ENCODE results near the gene SCAPER.

SCAPER gene

DNA sequence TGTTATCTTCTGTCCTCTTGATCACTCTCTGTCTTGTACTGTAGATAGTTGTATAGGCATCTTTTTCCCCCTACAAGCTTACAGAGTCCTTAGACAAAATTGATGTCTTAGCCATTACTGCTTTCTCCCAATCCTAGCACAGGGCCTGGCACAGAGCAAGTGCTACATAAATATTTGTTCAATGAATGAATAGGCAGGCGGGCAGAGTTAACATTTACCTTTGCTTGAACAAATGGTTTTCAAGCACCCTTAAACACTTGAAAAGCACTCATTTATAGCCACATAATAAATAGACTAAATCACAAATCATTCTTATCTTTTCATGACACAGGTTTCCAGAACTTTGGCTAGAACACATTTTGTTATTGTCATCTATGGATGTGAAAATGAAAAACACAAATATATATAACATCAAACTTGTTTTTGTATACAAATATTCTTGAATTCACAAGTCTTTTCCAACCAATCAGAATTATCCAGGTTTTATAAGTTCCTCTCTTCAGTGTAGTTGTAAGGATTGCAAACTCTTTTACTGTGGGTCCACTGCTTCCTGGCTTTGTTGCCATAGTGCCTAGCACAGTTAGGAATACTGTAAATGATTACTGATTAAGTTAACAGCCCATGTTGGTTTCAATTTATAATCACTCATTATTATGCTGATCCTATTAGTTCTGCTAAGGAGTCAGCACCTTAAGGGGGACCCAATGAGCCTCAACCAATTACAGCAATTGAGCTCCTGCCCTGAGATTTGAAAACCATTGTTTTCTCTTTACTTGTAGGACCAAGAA, 506.6 kb downstream of the SCAPER start:
- DNase-seq (ENCODE audit: low read depth), result no peak

DNA sequence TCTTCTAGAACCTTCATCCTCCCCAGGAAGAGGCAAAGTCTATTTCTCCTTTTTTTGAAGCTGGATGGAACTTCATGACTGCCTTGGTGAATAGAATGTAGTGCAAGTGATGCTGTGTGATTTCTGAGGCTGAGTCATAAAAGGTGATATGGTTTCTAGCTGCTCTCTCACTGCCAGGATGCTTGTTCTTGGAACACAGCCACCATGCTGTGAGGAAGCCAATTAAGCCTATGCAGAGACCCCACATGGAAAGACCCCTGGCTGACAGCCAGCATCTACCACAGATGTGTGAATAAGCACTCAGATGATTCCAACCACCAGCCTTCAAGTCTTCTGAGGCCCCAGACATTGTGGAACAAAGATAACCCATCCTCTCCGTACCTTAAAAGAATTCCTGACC, 511.5 kb downstream of the SCAPER start:
- no peak for DNase-seq (ENCODE audit: low read depth)

DNA sequence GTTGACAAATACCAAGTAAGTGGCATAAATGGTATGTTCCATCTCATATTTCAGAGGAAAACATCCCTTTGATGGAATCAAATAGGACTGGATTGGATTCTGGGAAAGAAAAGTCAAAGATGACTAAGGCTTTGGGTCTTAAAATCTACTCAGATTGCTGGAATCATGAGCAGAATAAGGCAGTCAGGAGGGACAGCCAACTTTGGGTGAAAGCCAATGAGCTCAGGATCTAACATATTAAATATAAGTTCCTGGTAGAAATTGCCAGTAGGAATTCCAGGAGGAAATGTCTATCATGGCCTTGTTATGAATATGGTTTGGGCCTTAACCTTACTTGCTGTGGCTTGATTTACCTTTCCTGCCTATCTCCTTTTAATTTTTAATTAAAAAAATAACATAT, 513.3 kb downstream of the SCAPER start:
- no peak for DNase-seq (ENCODE audit: low read depth)

DNA sequence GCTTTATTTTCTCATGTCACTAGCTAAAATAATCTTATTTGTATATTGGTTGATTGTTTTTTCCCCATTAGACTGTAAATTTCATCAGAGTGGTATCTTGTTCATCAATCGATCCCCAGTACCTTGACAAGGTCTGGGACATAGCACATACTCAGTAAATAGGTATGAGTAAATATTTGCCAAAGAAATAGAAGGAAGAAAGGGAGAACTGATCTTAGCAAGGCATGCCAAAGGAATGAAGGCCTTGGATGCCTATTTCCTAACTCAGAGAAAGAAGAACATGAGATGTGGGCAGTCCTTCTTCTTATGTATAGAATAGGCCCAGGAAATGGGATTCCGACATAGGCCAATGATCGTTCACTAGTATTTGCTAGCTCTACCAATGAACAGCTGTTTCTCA, 513.8 kb downstream of the SCAPER start:
- no peak for DNase-seq (ENCODE audit: low read depth)

DNA sequence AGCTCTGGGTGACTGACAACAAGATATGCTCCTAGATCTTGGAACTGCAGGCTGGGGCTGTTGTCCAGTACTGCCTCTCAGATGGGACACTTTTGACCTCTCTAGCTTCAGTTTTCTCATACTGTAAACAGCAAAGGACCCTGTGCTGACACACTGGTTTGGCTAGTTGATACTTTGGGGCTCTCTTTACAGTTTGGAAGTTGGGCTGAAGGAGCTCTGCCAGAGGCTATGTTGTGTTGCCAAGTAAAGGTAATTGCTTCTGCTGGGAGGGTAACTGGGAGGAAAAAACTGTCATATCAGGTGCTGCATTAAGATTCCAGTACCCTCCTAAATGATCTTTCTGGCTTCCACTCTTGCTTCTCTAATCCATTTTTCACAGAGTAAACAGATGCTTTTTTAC, 514.6 kb downstream of the SCAPER start:
- no peak for DNase-seq (ENCODE audit: low read depth)

DNA sequence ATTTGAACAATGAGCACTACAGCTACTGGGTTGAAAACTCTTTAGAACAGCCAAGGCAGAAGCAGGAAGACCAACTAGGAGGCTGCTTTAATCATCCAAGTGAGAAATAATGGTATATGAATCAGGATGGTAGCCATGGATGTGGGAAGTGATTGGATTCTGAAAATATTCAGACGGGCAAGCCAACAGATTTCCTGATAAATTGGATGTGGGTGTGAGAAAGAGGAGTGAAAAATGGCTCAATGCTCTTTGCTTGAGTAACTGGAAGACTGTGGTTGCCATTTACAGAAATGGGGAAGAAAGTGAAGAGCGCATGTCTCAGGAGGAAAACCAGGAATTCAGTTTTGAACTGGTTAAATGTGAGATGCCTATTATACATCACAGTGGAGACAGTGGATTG, 518.2 kb downstream of the SCAPER start:
- no peak for DNase-seq (ENCODE audit: low read depth)

DNA sequence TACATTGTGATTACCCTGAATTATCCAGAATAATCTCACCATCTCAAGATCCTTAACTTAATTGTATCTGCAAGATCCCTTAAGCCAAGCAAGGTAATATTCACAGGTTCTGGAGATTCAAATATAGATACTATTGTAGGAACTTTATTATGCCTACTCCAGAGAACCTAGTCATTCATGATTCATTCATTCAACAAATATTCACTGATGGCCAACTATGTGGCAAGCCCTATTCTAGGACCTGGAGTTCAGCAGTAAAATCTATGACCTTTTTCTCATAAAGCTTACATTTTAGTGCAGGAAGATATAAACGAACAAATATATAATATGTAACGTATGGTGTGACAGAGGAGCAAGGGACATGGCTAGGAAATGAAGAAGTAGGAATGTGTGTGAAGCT, 519.0 kb downstream of the SCAPER start:
- DNase-seq (ENCODE audit: low read depth), result no peak

DNA sequence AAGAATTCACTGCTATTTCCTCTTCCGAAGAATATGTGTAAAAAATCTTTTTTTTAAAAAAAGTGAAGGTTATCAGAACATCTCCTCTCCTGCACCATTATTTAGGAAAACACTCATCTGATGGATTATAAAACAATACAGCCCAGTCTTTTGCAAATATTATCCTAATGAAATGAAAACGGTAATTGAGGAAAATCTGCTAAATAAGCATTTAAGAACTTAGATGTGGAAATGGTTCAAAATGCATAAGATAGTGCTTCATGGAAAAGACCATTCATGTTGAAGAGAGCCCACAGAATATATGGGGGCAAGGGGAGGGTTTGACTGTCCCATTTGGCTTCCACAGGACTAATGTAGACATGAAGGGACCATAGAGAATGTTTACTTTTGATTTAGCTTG, 520.7 kb downstream of the SCAPER start:
- no peak for DNase-seq (ENCODE audit: low read depth)

DNA sequence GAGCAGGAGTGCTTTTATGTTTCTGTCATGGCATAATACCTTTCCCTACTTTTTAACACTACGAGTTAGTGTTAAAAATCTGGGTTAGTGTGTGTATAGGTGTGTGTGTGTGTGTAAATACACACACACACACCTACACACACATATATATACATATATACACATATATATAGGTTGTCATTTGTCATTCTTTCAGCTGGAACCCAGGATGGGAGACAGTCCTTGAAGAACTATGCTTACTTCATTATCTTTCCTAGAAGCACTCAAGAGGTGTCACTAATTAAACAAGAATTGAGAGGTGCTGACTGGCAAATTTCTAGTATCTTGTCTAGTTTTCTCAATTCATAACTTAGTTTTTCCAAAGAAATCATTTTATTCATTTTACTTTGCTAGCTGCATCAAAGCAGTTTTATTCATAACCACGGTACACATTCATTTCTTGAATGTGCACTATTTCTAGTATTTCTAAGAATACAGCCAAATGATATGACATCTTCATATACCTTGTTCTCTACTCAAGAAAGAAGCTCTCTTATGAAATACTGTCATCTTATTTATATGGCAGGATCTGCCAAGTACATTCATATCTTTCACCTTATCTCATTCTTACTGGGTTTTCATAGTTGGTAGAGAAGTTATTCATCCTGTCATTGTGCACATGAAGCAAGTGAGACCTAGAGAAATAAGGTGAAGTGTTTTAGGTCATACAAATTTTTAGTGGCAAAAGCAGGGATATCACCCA, 522.0 kb downstream of the SCAPER start:
- DNase-seq (ENCODE audit: low read depth), result no peak

DNA sequence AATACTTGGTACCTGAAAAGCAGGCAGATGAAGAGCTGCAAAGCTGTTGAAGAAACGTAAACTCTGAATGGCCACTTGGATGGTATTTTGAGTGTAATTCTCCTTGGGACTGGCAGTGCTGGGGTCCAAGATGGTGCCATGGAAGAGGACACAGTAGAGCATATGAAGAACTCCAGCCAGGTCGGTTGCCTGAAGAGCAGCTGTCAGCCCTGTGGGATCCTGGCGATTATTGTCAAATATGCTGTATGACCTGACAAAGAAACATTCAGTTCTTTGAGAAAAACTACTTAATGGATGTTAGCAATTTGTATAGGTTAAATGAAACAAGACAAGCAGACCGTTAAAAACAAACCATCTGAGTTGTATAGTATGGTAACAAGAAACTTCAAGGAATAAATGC, 523.8 kb downstream of the SCAPER start:
- DNase-seq (ENCODE audit: low read depth), result no peak

DNA sequence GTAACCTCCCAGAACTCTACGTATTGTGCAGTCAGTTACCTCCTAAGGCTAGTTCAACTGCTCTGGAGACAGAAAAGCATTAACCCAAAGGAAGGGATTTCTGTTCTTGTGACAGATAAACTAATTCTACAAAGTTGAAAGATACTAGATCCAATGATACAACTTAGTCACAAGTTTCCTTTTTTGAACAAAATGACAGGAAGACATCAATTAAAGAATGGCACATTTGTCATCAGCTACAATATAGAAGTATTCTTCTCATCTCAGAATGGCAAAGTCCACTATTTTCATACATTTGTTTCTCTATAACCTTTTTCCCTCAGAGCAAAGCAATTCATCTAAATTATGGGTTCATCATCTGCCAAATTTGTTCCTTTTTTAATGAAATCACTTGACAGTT, 524.9 kb downstream of the SCAPER start:
- no peak for DNase-seq (ENCODE audit: low read depth)

DNA sequence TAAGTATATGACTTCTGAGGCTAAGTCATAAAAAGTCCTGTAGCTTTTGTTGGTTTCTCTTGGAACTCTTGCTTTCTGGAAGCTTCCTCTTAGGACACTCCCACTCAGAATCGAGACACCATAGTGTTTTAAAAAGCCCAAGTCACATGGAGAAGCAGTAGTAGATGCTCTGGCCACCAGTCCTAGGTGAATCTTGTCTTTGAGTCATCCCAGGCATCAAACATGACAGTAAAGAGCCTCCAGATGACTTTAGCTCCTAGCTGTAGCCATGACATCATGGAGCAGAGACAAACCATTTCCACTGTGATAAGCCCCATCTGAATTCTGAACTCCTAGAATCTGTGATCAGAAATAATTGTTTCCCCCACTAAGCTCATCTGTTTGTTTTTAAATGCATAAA, 526.4 kb downstream of the SCAPER start:
- no peak for DNase-seq (ENCODE audit: low read depth)

DNA sequence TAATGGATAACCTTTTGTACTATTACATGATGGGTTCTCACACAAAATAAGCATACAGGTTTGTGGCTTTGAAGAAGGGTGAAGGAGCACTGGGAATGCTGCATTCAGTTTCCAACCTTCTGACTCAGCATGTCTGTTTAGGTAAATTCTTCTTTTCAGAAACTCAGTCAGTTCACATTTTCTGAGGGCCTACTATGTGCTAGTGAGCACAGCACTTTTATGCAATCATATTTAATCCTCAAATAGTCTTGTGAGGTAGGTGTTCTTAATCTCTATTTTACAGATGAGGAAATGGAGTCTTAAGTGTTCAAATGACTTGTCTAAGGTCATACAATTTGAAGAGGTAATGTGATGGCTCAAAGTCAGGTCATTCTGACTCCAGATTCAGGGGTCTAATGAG, 527.4 kb downstream of the SCAPER start:
- DNase-seq (ENCODE audit: low read depth), result no peak

DNA sequence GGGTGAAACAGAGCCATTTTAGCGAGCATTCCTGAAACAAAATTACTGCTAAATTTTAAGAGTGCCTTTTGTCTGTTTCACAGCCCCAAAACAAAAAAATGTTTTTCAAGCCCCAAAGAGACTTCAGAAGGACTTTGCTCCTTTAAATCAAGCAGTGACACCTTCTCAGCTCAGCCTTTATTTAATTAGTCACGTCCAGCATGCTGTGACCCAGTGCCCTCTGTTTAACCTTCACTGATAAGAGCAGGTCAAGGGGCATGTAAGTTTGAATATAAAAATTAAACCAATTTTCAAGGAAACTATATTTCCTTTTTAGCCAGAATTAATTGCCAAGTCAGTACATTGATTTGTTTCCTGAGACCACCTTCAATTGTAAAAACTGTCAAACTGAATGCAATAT, 527.9 kb downstream of the SCAPER start:
- no peak for DNase-seq (ENCODE audit: low read depth)

DNA sequence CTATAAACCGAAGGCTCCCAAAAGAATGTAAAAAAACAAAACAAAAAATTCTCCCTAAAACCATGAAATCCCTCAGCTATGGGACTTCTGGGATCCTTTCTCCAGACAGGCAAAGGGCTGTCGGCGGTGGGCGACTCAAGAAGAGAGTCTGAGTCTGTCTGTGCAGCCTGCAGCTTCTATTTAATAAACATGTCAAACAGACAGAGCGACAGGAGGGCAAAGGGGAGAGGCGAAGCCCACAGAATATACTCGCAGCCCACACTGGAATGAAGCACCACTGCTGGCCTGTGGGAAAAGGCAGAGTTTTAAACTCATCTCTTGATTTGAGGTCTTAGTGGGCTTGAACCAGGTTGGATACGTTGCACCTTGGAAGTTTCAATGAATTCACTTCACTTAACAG, 528.3 kb downstream of the SCAPER start:
- DNase-seq (ENCODE audit: low read depth), result no peak

DNA sequence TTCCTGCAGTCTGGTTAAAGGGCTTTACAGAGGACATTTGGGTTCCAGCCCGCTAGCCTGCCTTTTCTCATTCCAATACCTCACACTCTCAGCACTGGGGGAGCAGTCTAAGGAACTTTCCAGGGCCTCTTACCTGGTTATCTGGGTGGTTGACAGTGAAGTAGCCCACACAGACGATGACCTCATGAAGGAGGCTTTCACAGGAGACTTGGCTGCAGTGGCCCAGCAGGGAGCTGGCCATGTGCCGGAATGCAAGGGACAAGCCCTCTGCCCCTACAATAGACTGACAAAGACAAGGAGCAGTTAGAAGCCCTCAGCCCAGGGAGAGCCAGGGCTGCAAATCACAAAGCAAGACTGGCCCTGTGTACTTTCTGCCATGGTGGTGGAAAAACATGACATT, 529.1 kb downstream of the SCAPER start:
- DNase-seq (ENCODE audit: low read depth), result no peak

DNA sequence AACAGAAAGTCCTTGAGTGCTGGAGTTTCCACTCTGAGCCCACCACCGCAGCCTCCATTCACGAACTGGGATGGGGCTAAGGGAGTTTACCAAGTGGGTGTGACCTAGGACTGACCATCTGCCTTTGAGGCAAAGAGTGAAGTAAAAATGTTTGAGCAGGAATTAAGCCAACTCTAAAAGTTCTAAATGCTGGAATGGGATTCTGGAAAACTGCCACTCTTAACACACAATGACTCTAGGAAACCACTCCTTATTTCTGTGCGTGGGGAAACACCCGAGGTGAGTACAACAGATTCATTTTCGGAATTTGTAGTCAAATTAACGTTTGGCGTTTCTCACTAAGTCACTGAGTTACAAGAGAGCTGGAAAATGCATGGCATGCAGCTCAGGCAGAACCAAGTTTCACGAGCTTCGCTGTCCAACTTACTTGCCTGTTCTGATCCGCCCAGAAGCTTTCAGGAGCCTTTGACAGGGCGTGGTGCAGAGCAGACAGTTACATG, 537.0 kb downstream of the SCAPER start:
- DNase-seq (ENCODE audit: low read depth), result no peak

DNA sequence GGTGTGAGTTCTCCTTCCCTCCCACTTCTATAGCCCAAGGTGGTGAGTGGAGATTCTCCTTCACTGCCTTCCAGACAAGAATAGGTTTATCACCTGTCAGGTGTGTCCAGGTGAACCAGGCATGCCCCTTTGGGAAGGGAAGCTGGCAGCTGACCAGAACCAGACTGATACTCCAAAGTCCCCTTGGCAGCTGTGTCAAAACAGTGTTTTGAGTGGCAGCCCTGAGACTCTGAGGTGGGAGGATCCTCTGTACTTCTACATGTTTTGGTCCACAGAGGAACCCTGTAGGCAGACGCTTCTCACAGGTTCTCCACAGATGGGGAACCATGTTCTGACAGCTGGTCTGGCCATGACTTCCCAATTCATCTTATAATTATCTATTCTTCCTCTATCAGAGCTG, 538.4 kb downstream of the SCAPER start:
- DNase-seq (ENCODE audit: low read depth), result no peak

DNA sequence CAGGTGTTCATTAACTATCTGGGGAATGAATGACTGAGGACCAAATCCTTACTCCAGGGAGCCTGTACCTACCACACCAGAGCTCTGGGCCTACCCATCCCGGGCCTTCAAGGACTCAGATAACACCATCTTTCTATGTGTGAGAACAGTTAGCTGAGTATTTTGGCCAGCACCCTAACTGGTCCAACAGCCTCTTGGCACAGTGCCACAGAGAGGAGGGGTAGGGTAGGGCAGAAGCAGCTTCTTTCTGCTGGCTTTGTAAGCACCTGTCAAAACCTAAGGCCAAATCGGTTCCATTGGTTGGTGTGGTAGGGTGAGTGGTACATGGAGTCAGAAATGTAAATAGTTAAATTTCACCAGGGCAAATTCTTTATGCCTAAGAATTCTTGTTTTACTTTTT, 541.9 kb downstream of the SCAPER start:
- no peak for DNase-seq (ENCODE audit: low read depth)

DNA sequence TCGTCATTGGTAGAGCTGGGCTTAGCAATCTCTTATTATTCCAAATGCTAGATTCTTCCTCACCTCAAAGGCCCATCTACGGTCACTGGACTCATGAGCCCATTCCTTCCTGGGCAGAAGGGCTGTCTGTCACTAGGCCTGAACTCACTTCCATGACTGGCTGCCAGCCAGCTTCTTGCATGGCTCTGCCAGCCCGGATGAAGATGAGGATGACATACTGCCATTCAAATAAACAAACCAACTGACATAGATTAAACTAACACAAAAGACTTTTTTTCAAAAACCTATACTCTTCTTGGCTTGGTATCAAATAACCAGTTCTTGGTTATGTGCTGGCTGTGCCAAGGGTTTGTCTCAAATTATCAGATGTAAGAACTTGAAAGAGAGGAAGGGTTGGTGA, 544.7 kb downstream of the SCAPER start:
- no peak for DNase-seq (ENCODE audit: low read depth)

DNA sequence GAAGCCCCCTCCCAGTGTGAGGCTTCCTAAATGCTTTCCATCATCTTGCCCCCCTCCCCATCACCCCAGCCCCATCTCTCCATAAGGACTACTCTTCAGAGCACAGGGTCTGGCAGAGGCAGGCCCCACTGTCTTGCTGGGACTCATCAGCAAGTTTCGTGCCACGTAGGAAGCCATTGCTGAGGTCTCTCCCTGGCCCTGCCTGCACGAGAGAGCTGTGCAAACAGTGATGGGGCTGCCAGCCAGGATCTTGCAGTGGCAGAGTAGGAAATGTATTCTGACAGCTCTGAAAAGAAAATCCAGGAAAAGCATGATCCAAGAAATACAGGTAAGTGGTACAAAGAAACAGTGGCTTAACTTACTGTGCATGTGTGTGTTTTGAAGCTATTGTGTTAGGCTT, 546.0 kb downstream of the SCAPER start:
- DNase-seq (ENCODE audit: low read depth), result no peak

DNA sequence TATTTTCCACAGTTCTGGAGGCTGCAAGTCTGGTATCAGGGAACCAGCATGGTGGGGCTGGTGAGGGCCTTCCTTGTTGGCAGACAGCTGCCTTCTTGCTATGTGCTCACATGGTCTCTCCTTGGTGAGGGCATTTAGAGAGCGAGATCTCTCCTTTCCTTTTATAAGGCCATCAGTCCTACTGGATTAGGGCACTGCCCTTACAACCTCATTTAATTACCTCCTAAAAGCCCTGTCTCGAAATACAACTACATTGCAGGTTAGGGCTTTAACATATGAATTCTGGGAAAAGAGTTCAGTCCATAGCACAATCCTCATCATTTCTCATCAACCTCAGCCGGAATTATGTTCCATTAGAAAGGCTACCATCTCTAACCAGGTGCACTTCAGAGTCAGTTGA, 546.7 kb downstream of the SCAPER start:
- DNase-seq (ENCODE audit: low read depth), result no peak

DNA sequence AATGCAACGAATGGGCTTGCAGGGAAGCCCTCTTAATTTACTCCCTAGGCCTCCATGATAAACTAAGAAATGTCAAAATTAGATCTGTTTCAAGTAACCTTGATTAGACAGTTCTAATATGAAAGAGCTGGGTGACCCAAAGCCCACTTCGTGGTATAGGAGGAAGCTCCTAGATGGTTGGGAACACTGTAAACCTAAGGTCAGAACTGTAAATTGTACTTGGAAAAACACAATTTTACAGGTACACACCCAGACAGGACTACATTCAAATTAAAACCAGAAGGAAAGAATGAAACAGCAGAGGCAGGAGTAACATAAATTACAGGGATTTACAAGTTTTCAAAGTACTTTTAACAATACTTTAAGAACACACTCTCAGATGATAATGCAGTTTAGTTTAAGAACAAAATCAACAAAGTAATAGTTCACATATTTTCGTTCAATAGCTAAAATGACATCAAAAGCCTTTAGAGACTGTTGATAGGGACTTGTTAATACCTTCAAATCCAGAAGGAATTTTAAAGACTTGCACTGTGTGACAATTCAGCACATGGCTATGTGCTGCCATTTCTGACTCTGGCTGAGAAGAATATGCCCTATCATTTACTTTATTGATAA, 550.2 kb downstream of the SCAPER start:
- DNase-seq (ENCODE audit: low read depth), result no peak
